Esophagus muscularis mucosa (tissue), 4 donors: ENCODE measurements around the gene SP2. TPM values are rescaled to one million over a fixed set of nuclear protein-coding genes. Genes with fewer than 3 reads are reported as not detected.
"Not testable (repeated sequence)": the region's sequence is repeated elsewhere in the genome, so short reads cannot be mapped to it uniquely, and the experiment has no call there.

ENCODE experiments used
- DNase-seq: peaks from one replicate; pipeline ENCODE4 v3.0.0-alpha.2; 2017; ENCODE audit errors: extremely low spot score
- H3K27ac ChIP-seq, 4 donors: fragments of 200-600 bp; sonication (generic); replicated peaks in 1 of 4; 1 replicate in 3 of 4; 2 replicates in 1 of 4; pipeline ENCODE4 v1.5.1; 2016 to 2019; ENCODE audit warnings: mild to moderate bottlenecking in 1 of 4
- H3K27me3 ChIP-seq, 4 donors: fragments of 200-600 bp; sonication (generic); one replicate each; pipeline versions ENCODE4 v1.5.1 to v1.6.0; 2016 to 2019
- H3K36me3 ChIP-seq, 4 donors: fragments of 200-600 bp; sonication (generic); one replicate each; pipeline ENCODE4 v1.5.1; 2016 to 2019
- H3K4me1 ChIP-seq, 4 donors: fragments of 200-600 bp; sonication (generic); one replicate each; pipeline ENCODE4 v1.5.1; 2016 to 2019
- H3K4me3 ChIP-seq, 4 donors: fragments of 200-600 bp; sonication (generic); 1 replicate in 2 of 4; 2 replicates in 2 of 4; pipeline ENCODE4 v1.5.1; 2016 to 2019; ENCODE audit warnings: mild to moderate bottlenecking in 4 of 4, moderate library complexity in 1 of 4
- H3K9me3 ChIP-seq, 4 donors: fragments of 200-600 bp; sonication (generic); 1 replicate in 3 of 4; 2 replicates in 1 of 4; pipeline ENCODE4 v1.5.1; 2016 to 2019
- EP300 ChIP-seq: sonication (generic); formaldehyde crosslinking; IDR thresholded peaks from one replicate; pipeline ENCODE4 v1.6.1; 2017; ENCODE audit warnings: antibody characterized with exemption
- POLR2A ChIP-seq: fragments of 450-650 bp; IDR thresholded peaks from one replicate; pipeline ENCODE4 v1.6.1; 2017; ENCODE audit warnings: antibody characterized with exemption, moderate library complexity, mild to moderate bottlenecking, low read depth
- POLR2AphosphoS5 ChIP-seq, 2 donors: sonication (generic); formaldehyde crosslinking; IDR thresholded peaks; one replicate each; pipeline ENCODE4 v1.6.1; 2017; ENCODE audit warnings: antibody characterized with exemption in 2 of 2
- WGBS: methylation state at CpG from one replicate; pipeline ENCODE4 v1.1.5; 2018; 5-methylcytosine and 5-hydroxymethylcytosine counted together
- intact Hi-C: fragments of 100-400 bp; cut with DNase I; formaldehyde crosslinking; loops from one replicate; pipeline ENCODE4 v1.15.1; 2023
- total RNA-seq, 4 donors: library from RNA; depleted of rRNA; stranded (reverse); fragments of >200 nt; gene quantifications; one replicate each; pipeline versions ENCODE4 v1.1.0 to v1.2.1, GENCODE V29; 2016
- TF ChIP-seq, protein P1 (sequence below), 3 experiments: fragments of 200-600 bp in 2 of 3; fragments of 450-650 bp in 1 of 3; sonication (generic) in 2 of 3; IDR thresholded peaks; one replicate each; pipeline ENCODE4 v1.5.1; 2017 to 2019; ENCODE audit warnings: antibody characterized with exemption in 3 of 3, mild to moderate bottlenecking in 2 of 3, moderate library complexity in 1 of 3

SP2 gene
- total RNA-seq, 4 donors from 2014 or later, result 7.1 to 16.0 (median 9.4) TPM

GRCh38 chr17:47931848-47932247, 35.8 kb downstream of the SP2 start:
- TF ChIP-seq, protein P1, sequence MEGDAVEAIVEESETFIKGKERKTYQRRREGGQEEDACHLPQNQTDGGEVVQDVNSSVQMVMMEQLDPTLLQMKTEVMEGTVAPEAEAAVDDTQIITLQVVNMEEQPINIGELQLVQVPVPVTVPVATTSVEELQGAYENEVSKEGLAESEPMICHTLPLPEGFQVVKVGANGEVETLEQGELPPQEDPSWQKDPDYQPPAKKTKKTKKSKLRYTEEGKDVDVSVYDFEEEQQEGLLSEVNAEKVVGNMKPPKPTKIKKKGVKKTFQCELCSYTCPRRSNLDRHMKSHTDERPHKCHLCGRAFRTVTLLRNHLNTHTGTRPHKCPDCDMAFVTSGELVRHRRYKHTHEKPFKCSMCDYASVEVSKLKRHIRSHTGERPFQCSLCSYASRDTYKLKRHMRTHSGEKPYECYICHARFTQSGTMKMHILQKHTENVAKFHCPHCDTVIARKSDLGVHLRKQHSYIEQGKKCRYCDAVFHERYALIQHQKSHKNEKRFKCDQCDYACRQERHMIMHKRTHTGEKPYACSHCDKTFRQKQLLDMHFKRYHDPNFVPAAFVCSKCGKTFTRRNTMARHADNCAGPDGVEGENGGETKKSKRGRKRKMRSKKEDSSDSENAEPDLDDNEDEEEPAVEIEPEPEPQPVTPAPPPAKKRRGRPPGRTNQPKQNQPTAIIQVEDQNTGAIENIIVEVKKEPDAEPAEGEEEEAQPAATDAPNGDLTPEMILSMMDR (IDR thresholded peaks at IDR 0.05), result no peak
- TF ChIP-seq EP300 (no peak), POLR2AphosphoS5 (IDR thresholded peaks at IDR 0.05) (no peak), POLR2A (no peak)
- 79% methylated on average over 4 of the region's 4 CpGs for WGBS
- H3K4me1 ChIP-seq, result peaks cover 0 to 12% (median 6%) of the 10 kb centered on the region in 4 donors
- intact Hi-C loops, result no loop called here
- DNase-seq, result no peak
- no peaks in the 10 kb centered on the region for H3K9me3 ChIP-seq
- no peak overlapping the region for H3K4me3 ChIP-seq
- H3K27ac ChIP-seq, result no peak overlapping the region
- H3K27me3 ChIP-seq, result no peaks in the 10 kb centered on the region
- H3K36me3 ChIP-seq, result peaks cover 15 to 40% (median 33%) of the 10 kb centered on the region in 4 donors

GRCh38 chr17:47934856-47935255, 38.8 kb downstream of the SP2 start:
- H3K9me3 ChIP-seq, result no peaks in the 10 kb centered on the region
- H3K4me3 ChIP-seq, result no peak overlapping the region
- peaks cover 0 to 14% (median 6%) of the 10 kb centered on the region in 4 donors for H3K36me3 ChIP-seq
- peaks cover 0 to 3% (median 0%) of the 10 kb centered on the region in 4 donors for H3K4me1 ChIP-seq
- intact Hi-C loops, result no loop called here
- no peaks in the 10 kb centered on the region for H3K27me3 ChIP-seq
- TF ChIP-seq EP300 (no peak), POLR2A (no peak), POLR2AphosphoS5 (IDR thresholded peaks at IDR 0.05) (no peak)
- TF ChIP-seq, protein P1 (IDR thresholded peaks at IDR 0.05), result no peak
- no peak overlapping the region for H3K27ac ChIP-seq
- WGBS, result 95% methylated on average over 1 of the region's 1 CpG
- DNase-seq, result no peak

GRCh38 chr17:47935468-47935867, 39.4 kb downstream of the SP2 start:
- 77% methylated on average over 3 of the region's 3 CpGs for WGBS
- intact Hi-C loops, result not testable (repeated sequence)

DNA sequence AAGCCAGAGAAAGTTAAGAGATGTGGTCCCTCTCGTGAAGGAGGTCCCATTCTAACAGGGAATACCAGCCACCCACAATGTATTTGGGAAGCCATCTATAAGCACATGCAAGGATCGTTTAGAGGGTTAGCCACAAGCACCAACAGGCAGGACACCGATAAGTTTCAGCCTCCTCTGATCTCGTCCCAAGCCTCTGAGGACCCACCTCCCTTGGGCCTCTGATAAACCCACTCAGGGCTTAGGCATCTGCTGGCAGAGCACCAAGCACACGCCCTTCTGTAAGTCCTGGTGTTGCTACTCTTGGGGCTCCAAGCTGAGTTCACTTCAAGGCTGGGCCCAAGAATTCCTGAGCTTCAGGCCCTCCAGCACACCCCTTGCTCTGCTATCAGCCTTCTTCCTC, 39.9 kb downstream of the SP2 start:
- Histone ChIP-seq H3K9me3 (no peaks in the 10 kb centered on the region), H3K36me3 (peaks cover 0 to 6% (median 0%) of the 10 kb centered on the region in 4 donors), H3K27ac (no peak overlapping the region), H3K27me3 (no peaks in the 10 kb centered on the region), H3K4me3 (no peak overlapping the region), H3K4me1 (peaks cover 0 to 8% (median 7%) of the 10 kb centered on the region in 4 donors)
- DNase-seq, result no peak
- WGBS, result 91% methylated on average over 5 of the region's 5 CpGs
- intact Hi-C loops, result no loop called here
- TF ChIP-seq, protein P1 (IDR thresholded peaks at IDR 0.05), result no peak
- TF ChIP-seq POLR2AphosphoS5 (IDR thresholded peaks at IDR 0.05) (no peak), POLR2A (no peak), EP300 (no peak)

More at GRCh38 chr17:47935468-47935867, 39.4 kb downstream of the SP2 start:
- H3K9me3 ChIP-seq, DNase-seq, H3K27ac ChIP-seq, H3K36me3 ChIP-seq, H3K4me3 ChIP-seq, H3K4me1 ChIP-seq, H3K27me3 ChIP-seq: not testable (repeated sequence)

GRCh38 chr17:47937941-47938340, 41.9 kb downstream of the SP2 start:
- Histone ChIP-seq H3K4me3 (no peak overlapping the region), H3K36me3 (no peaks in the 10 kb centered on the region), H3K27me3 (no peaks in the 10 kb centered on the region), H3K4me1 (peaks cover 12 to 24% (median 22%) of the 10 kb centered on the region in 4 donors), H3K27ac (no peak overlapping the region), H3K9me3 (no peaks in the 10 kb centered on the region)
- TF ChIP-seq, protein P1 (IDR thresholded peaks at IDR 0.05), result no peak
- TF ChIP-seq EP300 (no peak), POLR2AphosphoS5 (IDR thresholded peaks at IDR 0.05) (no peak), POLR2A (no peak)
- no peak for DNase-seq
- WGBS, result 89% methylated on average over 5 of the region's 5 CpGs
- intact Hi-C loops, result no loop called here
